PC-9 (cell line): Measurements from ENCODE around the gene CHRNG. TPM values are rescaled to one million over a fixed set of nuclear protein-coding genes. Genes with fewer than 3 reads are reported as not detected.

Source experiments
- BruUV-seq: library from RNA; stranded (reverse); fragments of 400-500 nt; replicated peaks from 2 replicates; lab custom pipeline; 2021; lab: Mats Ljungman, UMichigan
- CTCF ChIA-PET: fragments of 300-600 bp; sonication (Branson Sonifier 250); formaldehyde crosslinking; loops from one replicate; lab custom pipeline; 2022; ENCODE audit warnings: antibody characterized with exemption; lab: Charles Lee
- POLR2A ChIA-PET: fragments of 300-600 bp; sonication (Branson Sonifier 250); formaldehyde crosslinking; loops from one replicate; lab custom pipeline; 2022; ENCODE audit warnings: antibody characterized with exemption; ENCODE audit not compliant: unreplicated experiment; lab: Charles Lee
- DNase-seq, 2 experiments: peaks; one replicate each; pipeline versions ENCODE4 v3.0.0 to v3.0.0-alpha.2; 2015 to 2022; ENCODE audit warnings: mixed read lengths in 1 of 2
- H2AFZ ChIP-seq: fragments of 200-600 bp; sonication (generic); 2 replicates; pipeline ENCODE4 v1.8.1; 2017; ENCODE audit warnings: antibody characterized with exemption
- H3F3A ChIP-seq: fragments of 200-600 bp; sonication (generic); 2 replicates; pipeline ENCODE4 v1.8.1; 2017; ENCODE audit warnings: antibody characterized with exemption, mild to moderate bottlenecking, low read depth; ENCODE audit not compliant: insufficient read depth
- H3K27ac ChIP-seq: fragments of 200-600 bp; sonication (generic); 2 replicates; pipeline ENCODE4 v1.6.1; 2016; ENCODE audit warnings: mixed run types
- H3K27me3 ChIP-seq: fragments of 200-600 bp; sonication (generic); 2 replicates; pipeline ENCODE4 v1.6.1; 2016; ENCODE audit warnings: low read depth, mixed run types; ENCODE audit not compliant: insufficient read depth
- H3K36me3 ChIP-seq: fragments of 200-600 bp; sonication (generic); 2 replicates; pipeline ENCODE4 v1.6.1; 2016; ENCODE audit warnings: low read depth, mixed run types
- H3K4me1 ChIP-seq: fragments of 200-600 bp; sonication (generic); replicated peaks from 2 replicates; pipeline ENCODE4 v1.6.1; 2016; ENCODE audit warnings: mixed run types; ENCODE audit not compliant: insufficient read depth
- H3K4me2 ChIP-seq: fragments of 200-600 bp; sonication (generic); 2 replicates; pipeline ENCODE4 v1.6.1; 2017; ENCODE audit warnings: mixed run types
- H3K4me3 ChIP-seq: fragments of 200-600 bp; sonication (generic); 2 replicates; pipeline ENCODE4 v1.6.1; 2016; ENCODE audit warnings: mixed run types
- H3K79me2 ChIP-seq: fragments of 200-600 bp; sonication (generic); 2 replicates; pipeline ENCODE4 v1.6.1; 2017; ENCODE audit warnings: low read depth, mixed run types
- H3K9me2 ChIP-seq: fragments of 200-600 bp; sonication (generic); 2 replicates; pipeline ENCODE4 v1.8.1; 2017; ENCODE audit warnings: mild to moderate bottlenecking; ENCODE audit not compliant: insufficient read depth
- H3K9me3 ChIP-seq: fragments of 200-600 bp; sonication (generic); 2 replicates; pipeline ENCODE4 v1.8.1; 2016; ENCODE audit warnings: low read depth; ENCODE audit not compliant: insufficient read depth
- H4K20me1 ChIP-seq: fragments of 200-600 bp; sonication (generic); 2 replicates; pipeline ENCODE4 v1.8.1; 2017; ENCODE audit not compliant: insufficient read depth
- EZH2 ChIP-seq: fragments of 200-600 bp; sonication (generic); IDR thresholded peaks from 2 replicates; pipeline ENCODE4 v1.8.0; 2017; ENCODE audit warnings: antibody characterized with exemption, low read depth
- intact Hi-C: fragments of 100-400 bp; cut with micrococcal nuclease; formaldehyde crosslinking; loops from one replicate; pipeline ENCODE4 v1.10.0; 2022; ENCODE audit not compliant: unreplicated experiment
- total RNA-seq: library from RNA; stranded (reverse); gene quantifications from 2 replicates; pipeline ENCODE4 v1.2.3, GENCODE V29; 2021
- TF ChIP-seq, protein P1 (sequence below): fragments of 200-600 bp; sonication (generic); conservative IDR thresholded peaks from 2 replicates; pipeline ENCODE4 v1.6.1; 2017; ENCODE audit warnings: mixed run types, antibody characterized with exemption, mild to moderate bottlenecking, moderate library complexity

CHRNG gene
- total RNA-seq, 1 experiment from 2014 or later, result not detected

- H2AFZ ChIP-seq, result no peak overlapping the region
- no peak for TF ChIP-seq EZH2
- TF ChIP-seq, protein P1, sequence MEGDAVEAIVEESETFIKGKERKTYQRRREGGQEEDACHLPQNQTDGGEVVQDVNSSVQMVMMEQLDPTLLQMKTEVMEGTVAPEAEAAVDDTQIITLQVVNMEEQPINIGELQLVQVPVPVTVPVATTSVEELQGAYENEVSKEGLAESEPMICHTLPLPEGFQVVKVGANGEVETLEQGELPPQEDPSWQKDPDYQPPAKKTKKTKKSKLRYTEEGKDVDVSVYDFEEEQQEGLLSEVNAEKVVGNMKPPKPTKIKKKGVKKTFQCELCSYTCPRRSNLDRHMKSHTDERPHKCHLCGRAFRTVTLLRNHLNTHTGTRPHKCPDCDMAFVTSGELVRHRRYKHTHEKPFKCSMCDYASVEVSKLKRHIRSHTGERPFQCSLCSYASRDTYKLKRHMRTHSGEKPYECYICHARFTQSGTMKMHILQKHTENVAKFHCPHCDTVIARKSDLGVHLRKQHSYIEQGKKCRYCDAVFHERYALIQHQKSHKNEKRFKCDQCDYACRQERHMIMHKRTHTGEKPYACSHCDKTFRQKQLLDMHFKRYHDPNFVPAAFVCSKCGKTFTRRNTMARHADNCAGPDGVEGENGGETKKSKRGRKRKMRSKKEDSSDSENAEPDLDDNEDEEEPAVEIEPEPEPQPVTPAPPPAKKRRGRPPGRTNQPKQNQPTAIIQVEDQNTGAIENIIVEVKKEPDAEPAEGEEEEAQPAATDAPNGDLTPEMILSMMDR, result no peak
- no peak for DNase-seq
- BruUV-seq, result no TSS peak
- H3K4me1 ChIP-seq, result no peaks in the 10 kb centered on the region
- H3K4me3 ChIP-seq, result no peak overlapping the region
- CTCF ChIA-PET, result no interaction called here
- intact Hi-C loops, result loop anchor here (10.0 kb wide), 2 partner anchors 204 to 624 kb away; no protein-coding TSS in a partner anchor
- no peaks in the 10 kb centered on the region for H3K36me3 ChIP-seq
- H3K27me3 ChIP-seq, result peaks cover 9% of the 10 kb centered on the region
- no peaks in the 10 kb centered on the region for H3F3A ChIP-seq
- no peaks in the 10 kb centered on the region for H3K9me2 ChIP-seq
- no peaks in the 10 kb centered on the region for H3K79me2 ChIP-seq
- no peak overlapping the region for H3K27ac ChIP-seq
- POLR2A ChIA-PET, result no interaction called here
- H3K4me2 ChIP-seq, result no peak overlapping the region
- H4K20me1 ChIP-seq, result no peaks in the 10 kb centered on the region
- H3K9me3 ChIP-seq, result no peaks in the 10 kb centered on the region
Measured at GRCh38 chr2:232528746-232529460, 10.6 kb upstream of the CHRNG start.

GRCh38 chr2:232529806-232530547 is 9.5 kb upstream of the CHRNG start:
- no peaks in the 10 kb centered on the region for H3K4me1 ChIP-seq
- no peak for DNase-seq
- no peak overlapping the region for H3K4me3 ChIP-seq
- H3K27ac ChIP-seq, result no peak overlapping the region
- BruUV-seq, result no TSS peak
- ChIA-PET POLR2A (interaction anchor here (0.6 kb wide), 1 partner anchor 31 kb away, joined by 6 read pairs; no protein-coding TSS in a partner anchor), CTCF (no interaction called here)
- H3K9me2 ChIP-seq, result no peaks in the 10 kb centered on the region
- intact Hi-C loops, result loop anchor here (10.0 kb wide), 2 partner anchors 205 to 625 kb away; no protein-coding TSS in a partner anchor
- TF ChIP-seq EZH2, result no peak
- TF ChIP-seq, protein P1, result no peak
- H3K79me2 ChIP-seq, result no peaks in the 10 kb centered on the region
- H3K4me2 ChIP-seq, result no peak overlapping the region
- no peaks in the 10 kb centered on the region for H4K20me1 ChIP-seq
- no peaks in the 10 kb centered on the region for H3F3A ChIP-seq
- no peaks in the 10 kb centered on the region for H3K36me3 ChIP-seq
- no peaks in the 10 kb centered on the region for H3K27me3 ChIP-seq
- H2AFZ ChIP-seq, result no peak overlapping the region
- no peaks in the 10 kb centered on the region for H3K9me3 ChIP-seq

DNA sequence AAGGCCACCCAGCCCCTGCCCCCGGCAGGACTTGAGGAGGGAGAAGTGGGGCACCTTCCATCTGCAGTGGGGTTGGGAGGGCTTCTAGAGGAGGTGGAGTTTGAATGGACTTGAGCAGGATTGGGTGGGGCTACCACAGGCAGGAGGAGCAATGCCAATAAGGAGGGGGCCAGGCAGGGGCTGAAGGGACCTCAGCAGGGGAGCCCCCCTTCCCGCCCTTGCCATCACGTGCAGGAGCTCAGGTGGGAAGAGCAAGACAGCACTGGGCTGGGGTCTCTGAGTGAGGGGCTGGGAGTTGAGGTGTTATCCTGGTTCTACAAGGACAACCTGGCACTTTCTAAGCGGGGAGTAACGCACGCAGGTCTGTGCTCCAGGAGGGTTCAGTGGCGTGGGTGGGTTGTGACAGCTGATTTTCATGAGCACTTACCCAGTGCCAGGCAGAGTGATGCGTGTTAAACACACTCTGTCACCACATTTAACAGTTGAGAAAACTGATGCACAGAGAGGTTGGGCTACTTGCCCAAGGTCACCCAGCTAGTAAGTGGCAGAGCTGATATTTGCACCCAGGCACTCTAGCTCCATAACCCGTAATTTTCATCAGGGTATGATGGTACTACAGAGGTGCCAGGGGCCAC is 8.7 kb upstream of the CHRNG start:
- no peaks in the 10 kb centered on the region for H3K36me3 ChIP-seq
- H4K20me1 ChIP-seq, result no peaks in the 10 kb centered on the region
- DNase-seq, result no peak
- intact Hi-C loops, result no loop called here
- no peak overlapping the region for H3K4me2 ChIP-seq
- ChIA-PET POLR2A (interaction anchor here (0.6 kb wide), 1 partner anchor 32 kb away, joined by 6 read pairs; no protein-coding TSS in a partner anchor), CTCF (no interaction called here)
- H3K27me3 ChIP-seq, result no peaks in the 10 kb centered on the region
- H3K4me3 ChIP-seq, result no peak overlapping the region
- H3K9me3 ChIP-seq, result no peaks in the 10 kb centered on the region
- no peak overlapping the region for H2AFZ ChIP-seq
- no peak for TF ChIP-seq EZH2
- TF ChIP-seq, protein P1, result no peak
- no peak overlapping the region for H3K27ac ChIP-seq
- H3F3A ChIP-seq, result no peaks in the 10 kb centered on the region
- no peaks in the 10 kb centered on the region for H3K9me2 ChIP-seq
- H3K4me1 ChIP-seq, result no peaks in the 10 kb centered on the region
- no TSS peak for BruUV-seq
- H3K79me2 ChIP-seq, result no peaks in the 10 kb centered on the region
